RCC 7860 (cell line): ENCODE data around the gene MINDY1.

Experiments
- DNase-seq: peaks from one replicate; pipeline ENCODE4 v3.0.0-alpha.2; 2015; ENCODE audit warnings: low spot score
- FAIRE-seq: peaks from 2 replicates; lab custom pipeline; 2012; peaks lifted over from hg19 to GRCh38; lab: Jason Lieb, UNC

The MINDY1 gene, protein sequence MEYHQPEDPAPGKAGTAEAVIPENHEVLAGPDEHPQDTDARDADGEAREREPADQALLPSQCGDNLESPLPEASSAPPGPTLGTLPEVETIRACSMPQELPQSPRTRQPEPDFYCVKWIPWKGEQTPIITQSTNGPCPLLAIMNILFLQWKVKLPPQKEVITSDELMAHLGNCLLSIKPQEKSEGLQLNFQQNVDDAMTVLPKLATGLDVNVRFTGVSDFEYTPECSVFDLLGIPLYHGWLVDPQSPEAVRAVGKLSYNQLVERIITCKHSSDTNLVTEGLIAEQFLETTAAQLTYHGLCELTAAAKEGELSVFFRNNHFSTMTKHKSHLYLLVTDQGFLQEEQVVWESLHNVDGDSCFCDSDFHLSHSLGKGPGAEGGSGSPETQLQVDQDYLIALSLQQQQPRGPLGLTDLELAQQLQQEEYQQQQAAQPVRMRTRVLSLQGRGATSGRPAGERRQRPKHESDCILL

DNA sequence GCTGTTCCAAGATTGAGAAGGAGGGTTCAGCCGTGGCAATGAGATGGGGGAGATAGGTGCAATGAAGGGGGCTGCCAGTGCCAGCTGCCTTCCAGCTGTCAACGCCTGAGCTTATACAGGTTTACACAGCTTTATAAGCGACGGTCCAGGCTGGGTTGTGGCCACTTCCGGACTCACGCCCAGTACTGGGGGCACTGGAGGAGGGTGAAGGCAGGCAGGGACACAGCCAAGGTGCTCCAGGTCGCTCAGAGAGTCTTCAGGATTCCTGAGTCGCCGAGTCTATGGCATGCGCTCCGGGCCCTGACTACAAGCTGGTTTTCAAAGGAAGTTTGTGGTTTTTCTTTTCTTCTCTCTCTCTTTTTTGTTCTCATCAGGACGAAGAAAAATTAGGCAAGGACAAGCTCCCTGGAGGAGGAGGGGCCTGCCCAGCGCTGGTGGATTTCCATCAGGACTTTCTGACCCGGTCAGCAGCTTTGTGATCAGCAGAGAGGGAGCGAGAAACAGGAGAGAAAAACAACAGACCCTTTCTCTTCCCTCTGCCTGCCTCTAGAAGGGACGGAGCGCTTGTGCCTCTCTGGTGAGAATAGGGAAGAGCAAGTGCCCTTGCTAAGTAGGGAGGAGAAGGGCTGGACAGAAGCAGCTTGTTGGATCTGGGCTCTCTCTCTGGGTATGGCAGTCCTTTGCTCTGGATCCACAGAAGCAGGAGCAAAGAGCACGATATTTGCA is at the start of gene MINDY1:
MINDY1 (minus strand) TSS at position 576 of the 726 bp plus-strand sequence. CDS start 4,285 bp downstream, outside the sequence.
- DNase-seq (peak; percentile 78), FAIRE-seq (peak; percentile 24)

DNA sequence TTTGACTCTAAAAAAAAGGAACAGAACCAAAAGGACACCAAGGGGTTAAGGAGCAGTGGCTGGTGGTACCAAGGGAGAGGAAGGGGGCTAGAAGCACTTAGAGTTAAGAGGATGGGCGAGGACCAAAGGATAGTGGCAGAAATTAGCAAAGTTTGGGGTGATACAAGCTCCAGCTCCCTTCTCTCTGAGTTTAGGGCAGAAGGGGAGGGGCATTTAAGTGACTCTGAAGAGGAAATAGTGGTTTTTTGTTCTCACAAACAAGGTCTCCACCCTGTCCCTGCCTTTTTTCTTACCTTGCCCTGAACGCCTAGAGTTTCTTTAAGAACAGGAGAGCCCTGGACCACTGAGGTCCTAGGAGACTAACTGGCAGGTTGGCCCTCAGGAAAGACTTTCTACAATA is 49.4 kb upstream of the MINDY1 start:
- no peak for FAIRE-seq
- DNase-seq: no peak

GRCh38 chr1:151055581-151055980 is 48.9 kb upstream of the MINDY1 start:
- FAIRE-seq: no peak
- DNase-seq: no peak

GRCh38 chr1:151054971-151055547 is 48.4 kb upstream of the MINDY1 start:
- no peak for DNase-seq
- FAIRE-seq: no peak

- DNase-seq (no peak), FAIRE-seq (no peak)
Observed at GRCh38 chr1:151051356-151052009, 44.8 kb upstream of the MINDY1 start.

DNA sequence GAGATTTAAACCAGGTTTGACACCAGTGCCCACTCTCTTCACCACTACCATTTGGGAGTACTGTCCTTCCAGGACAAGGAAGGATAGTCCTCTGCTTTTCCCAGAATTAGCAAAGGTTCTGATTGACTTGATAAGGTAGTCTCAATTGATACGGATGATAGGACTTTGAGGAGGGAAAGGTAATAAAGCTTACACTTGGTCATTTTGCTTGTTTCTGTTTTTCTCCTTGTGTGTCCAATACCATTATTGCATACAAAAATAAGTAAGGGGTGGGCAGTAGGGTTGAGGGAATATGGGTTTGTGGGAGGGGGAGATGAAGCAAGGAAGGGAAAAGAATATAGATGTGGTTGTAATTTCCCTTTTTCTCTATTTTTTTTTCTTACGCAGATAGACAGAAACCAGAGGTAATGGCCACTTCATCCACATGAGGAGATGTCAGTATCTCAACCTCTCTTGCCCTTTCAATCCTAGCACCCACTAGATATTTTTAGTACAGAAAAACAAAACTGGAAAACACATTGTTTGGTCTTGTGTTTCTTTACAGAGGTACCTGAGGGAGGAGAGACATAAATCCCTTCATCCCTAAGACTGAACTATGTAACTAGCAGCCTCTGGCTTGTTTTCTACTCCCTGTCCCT is 43.5 kb upstream of the MINDY1 start:
- FAIRE-seq (no peak), DNase-seq (no peak)

GRCh38 chr1:151049458-151049857 is 42.8 kb upstream of the MINDY1 start:
- DNase-seq (no peak), FAIRE-seq (no peak)

DNA sequence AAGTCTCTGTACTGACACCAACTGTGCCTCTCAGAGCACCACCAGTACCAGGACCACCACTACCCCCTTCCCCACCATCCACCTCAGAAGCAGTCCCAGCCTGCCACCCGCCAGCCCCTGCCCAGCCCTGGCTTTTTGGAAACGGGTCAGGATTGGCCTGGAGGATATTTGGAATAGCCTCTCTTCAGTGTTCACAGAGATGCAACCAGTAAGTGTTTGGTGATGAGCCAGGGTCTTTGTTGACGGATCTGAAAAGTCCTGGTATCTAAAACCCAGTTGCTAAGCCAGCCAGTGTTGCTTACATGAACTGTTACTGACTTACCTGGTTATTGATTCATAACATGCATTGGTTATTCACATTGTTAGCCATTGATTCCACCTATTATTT is 41.9 kb upstream of the MINDY1 start:
- no peak for FAIRE-seq
- DNase-seq: no peak

DNA sequence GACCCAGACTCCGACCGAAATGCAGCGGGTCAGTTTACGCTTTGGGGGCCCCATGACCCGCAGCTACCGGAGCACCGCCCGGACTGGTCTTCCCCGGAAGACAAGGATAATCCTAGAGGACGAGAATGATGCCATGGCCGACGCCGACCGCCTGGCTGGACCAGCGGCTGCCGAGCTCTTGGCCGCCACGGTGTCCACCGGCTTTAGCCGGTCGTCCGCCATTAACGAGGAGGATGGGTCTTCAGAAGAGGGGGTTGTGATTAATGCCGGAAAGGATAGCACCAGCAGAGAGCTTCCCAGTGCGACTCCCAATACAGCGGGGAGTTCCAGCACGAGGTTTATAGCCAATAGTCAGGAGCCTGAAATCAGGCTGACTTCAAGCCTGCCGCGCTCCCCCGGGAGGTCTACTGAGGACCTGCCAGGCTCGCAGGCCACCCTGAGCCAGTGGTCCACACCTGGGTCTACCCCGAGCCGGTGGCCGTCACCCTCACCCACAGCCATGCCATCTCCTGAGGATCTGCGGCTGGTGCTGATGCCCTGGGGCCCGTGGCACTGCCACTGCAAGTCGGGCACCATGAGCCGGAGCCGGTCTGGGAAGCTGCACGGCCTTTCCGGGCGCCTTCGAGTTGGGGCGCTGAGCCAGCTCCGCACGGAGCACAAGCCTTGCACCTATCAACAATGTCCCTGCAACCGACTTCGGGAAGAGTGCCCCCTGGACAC is 41.4 kb upstream of the MINDY1 start:
- FAIRE-seq (no peak), DNase-seq (peak; percentile 28)

DNA sequence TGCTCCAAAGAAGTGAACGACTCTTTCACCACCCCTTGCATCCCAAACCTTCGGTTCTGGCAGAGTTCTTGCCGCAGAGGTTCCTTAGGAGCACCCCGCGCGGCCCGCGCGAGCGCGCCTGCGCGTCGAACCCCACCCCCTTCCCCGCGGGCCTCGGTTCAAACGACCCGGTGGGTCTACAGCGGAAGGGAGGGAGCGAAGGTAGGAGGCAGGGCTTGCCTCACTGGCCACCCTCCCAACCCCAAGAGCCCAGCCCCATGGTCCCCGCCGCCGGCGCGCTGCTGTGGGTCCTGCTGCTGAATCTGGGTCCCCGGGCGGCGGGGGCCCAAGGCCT is 40.9 kb upstream of the MINDY1 start, which contains the start of gene C1orf56:
C1orf56 (plus strand) TSS at position 161 of the 334 bp plus-strand sequence; CDS start at position 258, 97 bp downstream.
- DNase-seq: no peak
- FAIRE-seq: no peak

GRCh38 chr1:151043163-151043562 is 36.5 kb upstream of the MINDY1 start:
- DNase-seq (no peak), FAIRE-seq (no peak)

GRCh38 chr1:151039521-151039920 is 32.8 kb upstream of the MINDY1 start:
- FAIRE-seq: no peak
- DNase-seq: no peak

DNA sequence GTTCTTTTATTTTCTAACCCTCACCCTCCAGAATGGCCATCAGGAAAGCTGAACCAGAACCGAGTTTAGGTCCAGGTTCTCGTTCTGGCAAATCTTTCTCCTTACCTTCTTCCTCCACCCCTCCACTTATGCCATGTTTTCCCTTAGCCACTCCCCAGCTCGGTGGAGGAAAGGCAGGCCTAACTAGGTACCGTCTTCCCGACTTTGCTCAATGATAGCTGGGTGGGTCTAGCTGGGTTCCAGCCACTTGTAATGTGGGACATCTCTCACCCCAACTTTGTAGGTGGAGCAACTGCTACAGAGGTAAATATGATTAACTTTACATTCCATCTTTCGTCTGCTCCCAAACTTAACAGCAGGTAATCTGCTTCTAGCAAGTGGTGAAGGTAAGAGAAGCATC is 30.3 kb upstream of the MINDY1 start:
- FAIRE-seq: no peak
- DNase-seq: no peak

GRCh38 chr1:151036356-151036755 is 29.7 kb upstream of the MINDY1 start, which contains the start of gene BNIPL:
BNIPL (plus strand) TSS chr1:151036586; CDS start chr1:151036726, 140 bp downstream.
- DNase-seq (no peak), FAIRE-seq (no peak)

DNA sequence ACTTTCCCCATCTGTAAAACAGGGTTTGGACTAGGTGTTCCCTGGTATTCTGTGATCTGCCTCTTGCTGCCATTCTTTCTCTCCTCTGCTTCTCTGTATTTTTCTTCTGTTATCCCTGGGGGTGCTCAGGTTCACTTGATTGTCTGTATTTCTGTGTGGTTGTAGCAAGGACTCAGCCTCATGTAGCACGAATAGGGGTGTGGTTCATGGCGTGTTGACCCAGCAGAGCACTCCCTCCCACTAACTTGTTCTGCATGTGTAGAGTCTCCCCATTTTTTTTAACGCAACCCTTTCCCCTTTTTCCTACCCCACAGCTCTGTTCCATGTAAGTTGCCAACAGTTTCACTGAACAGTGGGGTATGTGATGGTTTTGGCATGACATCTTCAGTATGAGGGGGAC is 28.5 kb upstream of the MINDY1 start:
- no peak for FAIRE-seq
- DNase-seq: no peak

DNA sequence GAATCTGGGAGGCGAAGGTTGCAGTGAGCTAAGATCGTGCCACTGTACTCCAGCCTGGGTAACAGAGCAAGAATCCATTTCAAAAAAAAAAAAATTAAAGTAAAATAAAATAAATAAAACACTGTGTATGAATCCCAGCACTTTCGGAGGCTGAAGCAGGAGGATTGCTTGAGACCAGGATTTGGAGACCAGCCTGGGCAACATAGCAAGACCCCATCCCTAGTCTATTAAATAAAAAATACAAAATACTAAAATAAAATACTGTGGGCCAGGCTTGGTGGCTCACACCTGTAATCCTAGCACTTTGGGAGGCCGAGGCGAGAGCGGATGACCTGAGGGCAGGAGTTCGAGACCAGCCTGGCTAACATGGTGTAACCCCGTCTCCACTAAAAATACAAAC is 25.5 kb upstream of the MINDY1 start:
- no peak for FAIRE-seq
- DNase-seq: no peak

- FAIRE-seq: no peak
- DNase-seq: no peak
Observed at GRCh38 chr1:151026460-151026859, 19.8 kb upstream of the MINDY1 start.

DNA sequence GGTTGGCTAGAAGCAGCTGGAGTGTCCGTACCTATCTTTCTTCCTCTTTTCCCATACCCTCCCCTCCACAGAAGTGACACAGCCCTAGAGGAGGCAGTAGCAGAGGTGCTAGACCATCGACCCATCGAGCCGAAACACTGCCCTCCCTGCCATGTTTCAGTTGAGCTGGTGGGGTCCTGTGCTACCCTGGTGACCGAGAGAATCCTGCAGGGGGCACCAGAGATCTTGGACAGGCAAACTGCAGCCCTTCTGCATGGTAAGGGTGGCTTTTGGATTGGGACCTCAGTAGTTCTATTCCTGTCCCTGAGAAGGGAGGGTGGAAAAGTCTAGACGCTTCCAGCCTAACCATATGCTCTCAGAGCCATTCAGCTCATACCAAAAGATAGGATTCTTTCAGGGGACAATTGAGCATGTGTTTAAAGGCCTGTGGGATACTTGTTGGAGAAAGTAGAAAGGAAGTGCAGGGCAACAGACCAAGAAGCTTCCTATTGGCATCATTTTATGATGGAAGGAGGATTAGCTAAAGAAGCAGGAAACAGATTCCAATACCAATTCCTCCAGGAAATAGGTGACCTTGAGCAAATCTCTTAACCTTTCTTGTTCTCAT is 17.9 kb upstream of the MINDY1 start:
- no peak for FAIRE-seq

DNA sequence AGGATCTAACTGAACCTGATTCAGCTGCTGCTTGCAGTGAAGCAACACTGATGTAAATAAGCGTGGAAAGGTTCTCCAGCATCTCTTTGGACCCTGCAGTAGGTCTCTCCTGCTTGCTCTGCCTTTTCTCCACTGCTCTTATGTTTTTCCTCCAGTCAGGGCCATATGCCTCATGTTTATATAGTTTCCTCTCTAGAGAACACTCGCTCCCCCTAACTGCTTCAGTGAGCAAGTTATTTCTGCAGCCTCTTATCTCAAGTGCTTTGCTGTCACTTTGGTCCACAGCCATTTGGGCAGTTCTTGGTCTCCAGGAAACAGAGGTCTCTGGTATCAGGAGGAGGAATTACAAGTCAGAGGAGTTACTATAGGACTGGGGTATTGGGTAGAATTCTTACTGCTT is 6.8 kb upstream of the MINDY1 start:
- DNase-seq (no peak), FAIRE-seq (no peak)

More for the DNA sequence above, 17.9 kb upstream of the MINDY1 start:
- DNase-seq: peak; percentile 33
